ENCODE measurements around the gene SLC26A5. TPM values are rescaled to one million over a fixed set of nuclear protein-coding genes. Genes with fewer than 3 reads are reported as not detected.

The SLC26A5 gene
- total and polyA plus RNA-seq, 2 donors from 2014 or later, result 1.2 TPM; not detected in 1

DNA sequence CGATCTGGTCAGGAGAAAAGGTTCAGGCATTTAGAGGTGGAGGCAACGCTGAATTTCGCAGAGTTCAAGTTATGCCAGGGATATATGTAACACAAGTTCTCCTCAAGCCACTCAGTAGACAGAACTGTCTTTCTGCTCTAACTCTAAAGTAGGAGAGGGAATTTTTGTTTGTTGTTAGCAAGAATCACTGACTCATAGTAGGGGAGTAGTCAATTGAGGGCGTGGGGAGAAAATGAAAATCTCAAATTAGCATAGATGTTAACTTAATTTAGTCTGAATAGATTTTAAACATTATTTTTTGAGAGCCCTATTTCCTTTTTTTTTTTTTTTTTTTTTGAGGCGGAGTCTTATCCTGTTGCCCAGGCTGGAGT is 64.0 kb downstream of the SLC26A5 start:
- Histone ChIP-seq H3K9ac (ENCODE audit: low read length in 3 of 3) (no peak overlapping the region), H3K36me3 (ENCODE audit: control insufficient read depth in 2 of 3, insufficient read depth in 3 of 3, low read length in 3 of 3) (no peaks in the 10 kb centered on the region), H3K9me3 (ENCODE audit: control insufficient read depth in 2 of 3, insufficient read depth in 1 of 3, low read length in 3 of 3) (no peaks in the 10 kb centered on the region), H3K27me3 (ENCODE audit: control insufficient read depth, insufficient read depth, low read length) (no peaks in the 10 kb centered on the region), H3K4me3 (ENCODE audit: low read length in 3 of 3) (no peak overlapping the region), H3K4me1 (ENCODE audit: control insufficient read depth in 2 of 3, insufficient read depth in 2 of 3, low read depth in 1 of 3, low read length in 3 of 3) (no peaks in the 10 kb centered on the region), H3K27ac (ENCODE audit: low read depth in 2 of 2, low read length in 2 of 2) (no peak overlapping the region)
- intact Hi-C loops (cut with DNase I), result no loop called here
- FAIRE-seq (no peak), DNase-seq (no peak)
- TF ChIP-seq, protein P1, sequence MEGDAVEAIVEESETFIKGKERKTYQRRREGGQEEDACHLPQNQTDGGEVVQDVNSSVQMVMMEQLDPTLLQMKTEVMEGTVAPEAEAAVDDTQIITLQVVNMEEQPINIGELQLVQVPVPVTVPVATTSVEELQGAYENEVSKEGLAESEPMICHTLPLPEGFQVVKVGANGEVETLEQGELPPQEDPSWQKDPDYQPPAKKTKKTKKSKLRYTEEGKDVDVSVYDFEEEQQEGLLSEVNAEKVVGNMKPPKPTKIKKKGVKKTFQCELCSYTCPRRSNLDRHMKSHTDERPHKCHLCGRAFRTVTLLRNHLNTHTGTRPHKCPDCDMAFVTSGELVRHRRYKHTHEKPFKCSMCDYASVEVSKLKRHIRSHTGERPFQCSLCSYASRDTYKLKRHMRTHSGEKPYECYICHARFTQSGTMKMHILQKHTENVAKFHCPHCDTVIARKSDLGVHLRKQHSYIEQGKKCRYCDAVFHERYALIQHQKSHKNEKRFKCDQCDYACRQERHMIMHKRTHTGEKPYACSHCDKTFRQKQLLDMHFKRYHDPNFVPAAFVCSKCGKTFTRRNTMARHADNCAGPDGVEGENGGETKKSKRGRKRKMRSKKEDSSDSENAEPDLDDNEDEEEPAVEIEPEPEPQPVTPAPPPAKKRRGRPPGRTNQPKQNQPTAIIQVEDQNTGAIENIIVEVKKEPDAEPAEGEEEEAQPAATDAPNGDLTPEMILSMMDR (IDR thresholded peaks at IDR 0.05; ENCODE audit: borderline replicate concordance, extremely low read depth, insufficient read depth), result no peak

GRCh38 chr7:103381280-103382031 is 64.6 kb downstream of the SLC26A5 start:
- H3K36me3 ChIP-seq (ENCODE audit: control insufficient read depth in 2 of 3, insufficient read depth in 3 of 3, low read length in 3 of 3), result no peaks in the 10 kb centered on the region
- H3K27ac ChIP-seq (ENCODE audit: low read depth in 2 of 2, low read length in 2 of 2), result no peak overlapping the region
- H3K4me1 ChIP-seq (ENCODE audit: control insufficient read depth in 2 of 3, insufficient read depth in 2 of 3, low read depth in 1 of 3, low read length in 3 of 3), result no peaks in the 10 kb centered on the region
- FAIRE-seq, result no peak
- TF ChIP-seq, protein P1 (IDR thresholded peaks at IDR 0.05; ENCODE audit: borderline replicate concordance, extremely low read depth, insufficient read depth), result no peak
- no peak overlapping the region for H3K9ac ChIP-seq (ENCODE audit: low read length in 3 of 3)
- DNase-seq, result no peak
- no peaks in the 10 kb centered on the region for H3K9me3 ChIP-seq (ENCODE audit: control insufficient read depth in 2 of 3, insufficient read depth in 1 of 3, low read length in 3 of 3)
- intact Hi-C loops (cut with DNase I), result no loop called here
- no peaks in the 10 kb centered on the region for H3K27me3 ChIP-seq (ENCODE audit: control insufficient read depth, insufficient read depth, low read length)
- no peak overlapping the region for H3K4me3 ChIP-seq (ENCODE audit: low read length in 3 of 3)

DNA sequence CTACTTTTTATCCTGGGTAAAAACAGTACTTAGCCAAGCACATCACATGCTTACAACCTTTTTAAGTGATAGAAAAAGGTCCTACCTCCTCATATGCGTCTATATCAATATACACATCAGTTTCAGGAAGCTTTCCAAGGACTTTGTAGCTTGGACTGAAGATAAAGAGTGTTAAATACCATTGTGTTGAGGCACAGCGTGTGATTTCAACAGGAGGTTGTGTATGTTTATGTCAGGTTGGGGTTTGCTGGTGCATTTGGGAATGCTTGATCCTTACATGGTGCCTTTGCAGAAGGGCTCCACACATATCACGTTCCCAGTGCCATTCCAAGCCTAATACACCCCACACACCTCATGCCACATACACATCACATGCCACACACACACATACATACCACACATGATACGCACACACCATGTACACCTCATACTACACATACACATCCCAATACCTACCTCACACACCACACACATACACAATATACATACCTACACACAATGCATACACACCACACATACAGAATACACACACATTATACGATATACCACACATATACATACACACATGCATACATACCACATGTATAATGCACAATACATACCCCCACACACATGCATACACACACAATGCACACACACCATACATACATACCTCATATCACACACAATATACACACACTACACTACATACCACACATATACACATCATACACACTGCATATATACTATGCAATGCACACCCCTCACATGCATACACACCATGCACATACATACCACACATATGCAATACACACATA is 65.4 kb downstream of the SLC26A5 start:
- intact Hi-C loops (cut with DNase I), result no loop called here
- H3K4me3 ChIP-seq (ENCODE audit: low read length in 3 of 3), result no peak overlapping the region
- no peaks in the 10 kb centered on the region for H3K4me1 ChIP-seq (ENCODE audit: control insufficient read depth in 2 of 3, insufficient read depth in 2 of 3, low read depth in 1 of 3, low read length in 3 of 3)
- H3K27ac ChIP-seq (ENCODE audit: low read depth in 2 of 2, low read length in 2 of 2), result no peak overlapping the region
- no peak overlapping the region for H3K9ac ChIP-seq (ENCODE audit: low read length in 3 of 3)
- H3K27me3 ChIP-seq (ENCODE audit: control insufficient read depth, insufficient read depth, low read length), result no peaks in the 10 kb centered on the region
- no peaks in the 10 kb centered on the region for H3K9me3 ChIP-seq (ENCODE audit: control insufficient read depth in 2 of 3, insufficient read depth in 1 of 3, low read length in 3 of 3)
- TF ChIP-seq, protein P1 (IDR thresholded peaks at IDR 0.05; ENCODE audit: borderline replicate concordance, extremely low read depth, insufficient read depth), result no peak
- no peaks in the 10 kb centered on the region for H3K36me3 ChIP-seq (ENCODE audit: control insufficient read depth in 2 of 3, insufficient read depth in 3 of 3, low read length in 3 of 3)
- DNase-seq, result no peak
- no peak for FAIRE-seq

Data from kidney (tissue), 14 donors.